ENCODE data around the gene TCEA2. TPM values are rescaled to one million over a fixed set of nuclear protein-coding genes. Genes with fewer than 3 reads are reported as not detected.

TCEA2 gene
- total and polyA plus RNA-seq, 2 of the 13 experiments (the other 11 are each of a cell fraction or from before 2014, with no cell fraction given) = 28.1 to 33.7 TPM

GRCh38 chr20:64069614-64070243, 6.7 kb downstream of the TCEA2 start (continued):
- TF ChIP-seq REST (IDR thresholded peaks at IDR 0.05; ENCODE audit: borderline replicate concordance in 1 of 2, low read depth in 1 of 2, low read length in 2 of 2) (no peak), ZNF839 (CRISPR knock-in tag; IDR thresholded peaks at IDR 0.05; ENCODE audit: borderline replicate concordance) (no peak), EP300 (IDR thresholded peaks at IDR 0.05; ENCODE audit: low read depth in 2 of 2, low read length in 2 of 2) (no peak), EP300 (CRISPR knock-in tag; IDR thresholded peaks at IDR 0.05; ENCODE audit: borderline replicate concordance) (0 out of 2 replicates have a peak, but pooled peaks have one; percentile 27), GABPA (IDR thresholded peaks at IDR 0.05; ENCODE audit: low read depth, low read length) (no peak), GABPA (CRISPR knock-in tag; IDR thresholded peaks at IDR 0.05; ENCODE audit: low read depth) (no peak), HNF4A (CRISPR knock-in tag; IDR thresholded peaks at IDR 0.05) (0 out of 2 replicates have a peak, but pooled peaks have one; percentile 8), YY1 (IDR thresholded peaks at IDR 0.05; ENCODE audit: insufficient read depth, insufficient replicate concordance, low read depth, low read length) (peak; percentile 16), ZNF609 (CRISPR knock-in tag; IDR thresholded peaks at IDR 0.05; ENCODE audit: borderline replicate concordance) (peak; percentile 40; the same call in 1 of the 2 replicates), ZBTB34 (CRISPR knock-in tag; IDR thresholded peaks at IDR 0.05) (no peak), ETS1 (CRISPR knock-in tag; IDR thresholded peaks at IDR 0.05) (no peak), SOX13 (IDR thresholded peaks at IDR 0.05) (no peak), SOX13 (CRISPR knock-in tag; conservative IDR thresholded peaks at IDR 0.05 in 1 of 2, IDR thresholded peaks at IDR 0.05 in 1 of 2) (peak in 1 of 2 experiments; percentile 17; a peak in 1 of 4 replicates), ZNF713 (CRISPR knock-in tag; IDR thresholded peaks at IDR 0.05) (0 out of 2 replicates have a peak, but pooled peaks have one; percentile 36), BCL6 (CRISPR knock-in tag; IDR thresholded peaks at IDR 0.05) (no peak), MNT (IDR thresholded peaks at IDR 0.05) (no peak)
